SK-N-DZ (cell line): ENCODE results near the gene MRPL20.
A peak's percentile ranks its signal among the peaks of the same experiment; 100 is the strongest.

Experiments used
- DNase-seq: peaks from one replicate; pipeline ENCODE4 v3.0.0-alpha.2; 2015; ENCODE audit warnings: low spot score

The MRPL20 gene

DNA sequence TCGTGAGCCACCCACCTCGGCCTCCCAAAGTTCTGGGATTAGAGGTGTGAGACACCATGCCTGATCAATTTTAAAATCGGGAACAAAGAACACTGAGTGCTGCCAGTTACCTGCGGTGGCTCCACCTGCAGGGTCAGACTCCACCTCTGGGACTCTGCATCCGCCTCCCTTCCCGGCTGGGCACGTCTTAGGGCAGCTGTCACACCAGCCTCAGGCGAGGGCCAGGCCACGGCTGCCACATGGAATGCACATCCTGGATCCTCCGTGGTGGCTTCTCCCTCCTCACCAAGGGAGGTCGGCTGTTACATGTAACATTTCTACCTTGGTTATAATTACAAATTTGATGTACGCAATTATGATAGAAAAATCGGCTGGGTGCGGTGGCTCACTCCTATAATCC is 42.8 kb downstream of the MRPL20 start:
- DNase-seq, result no peak

DNA sequence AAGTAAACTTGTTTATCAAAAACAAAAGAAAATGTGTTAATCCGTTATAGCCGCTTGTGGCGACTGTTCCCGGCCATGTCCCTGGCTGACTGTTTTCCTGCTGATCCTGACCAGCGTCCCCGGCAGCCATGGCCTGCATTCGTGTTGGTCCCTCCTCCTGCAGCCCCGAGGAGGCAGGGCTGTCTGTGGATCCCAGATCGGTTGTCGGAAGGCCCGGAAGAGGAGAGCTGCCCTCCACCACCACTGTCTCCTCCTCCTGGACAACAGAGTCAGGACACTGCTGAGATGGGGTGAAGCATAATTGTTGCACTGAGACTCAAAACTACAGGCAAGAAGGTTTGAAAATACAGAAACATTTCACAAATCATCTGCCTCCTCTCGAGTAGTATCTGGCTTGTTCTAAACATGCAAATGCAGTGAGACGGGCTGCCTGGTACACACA is 45.1 kb downstream of the MRPL20 start:
- DNase-seq, result peak; percentile 61

DNA sequence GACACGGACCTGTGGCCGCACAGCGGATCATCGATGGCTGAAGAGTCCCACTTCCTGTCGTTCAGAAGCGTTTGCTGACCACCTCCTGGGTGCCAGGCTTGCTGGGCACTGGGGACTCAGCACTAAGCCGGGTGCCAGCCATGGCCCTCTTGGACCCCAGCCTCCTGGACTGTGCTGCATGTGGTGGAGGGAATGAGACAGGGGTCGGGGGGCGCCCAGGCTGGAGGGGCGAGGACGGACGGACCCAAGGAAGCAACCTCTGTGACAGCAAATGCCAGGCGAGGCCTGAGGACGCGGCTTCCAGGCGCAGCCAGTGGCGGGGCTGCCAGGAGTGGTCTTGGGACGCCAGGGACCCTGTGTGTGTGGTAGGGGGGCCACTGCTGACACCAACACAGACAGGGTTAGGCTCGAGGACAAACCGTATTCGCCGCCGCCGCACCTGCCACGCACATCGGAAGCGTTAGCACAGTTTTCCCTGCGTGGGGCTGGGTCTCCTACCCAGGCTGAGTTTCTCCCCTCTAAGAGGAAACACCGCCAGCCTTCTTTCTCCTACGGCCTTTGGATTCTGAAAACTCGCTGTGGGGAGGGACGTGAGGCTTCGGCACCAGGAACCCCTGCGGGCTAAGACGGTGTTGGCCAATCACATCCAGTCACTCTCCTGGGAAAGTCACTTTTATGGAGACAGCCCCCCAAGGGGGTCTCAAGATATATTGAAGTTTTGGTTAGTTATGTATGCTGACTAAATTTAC is 45.7 kb downstream of the MRPL20 start:
- DNase-seq, result no peak

DNA sequence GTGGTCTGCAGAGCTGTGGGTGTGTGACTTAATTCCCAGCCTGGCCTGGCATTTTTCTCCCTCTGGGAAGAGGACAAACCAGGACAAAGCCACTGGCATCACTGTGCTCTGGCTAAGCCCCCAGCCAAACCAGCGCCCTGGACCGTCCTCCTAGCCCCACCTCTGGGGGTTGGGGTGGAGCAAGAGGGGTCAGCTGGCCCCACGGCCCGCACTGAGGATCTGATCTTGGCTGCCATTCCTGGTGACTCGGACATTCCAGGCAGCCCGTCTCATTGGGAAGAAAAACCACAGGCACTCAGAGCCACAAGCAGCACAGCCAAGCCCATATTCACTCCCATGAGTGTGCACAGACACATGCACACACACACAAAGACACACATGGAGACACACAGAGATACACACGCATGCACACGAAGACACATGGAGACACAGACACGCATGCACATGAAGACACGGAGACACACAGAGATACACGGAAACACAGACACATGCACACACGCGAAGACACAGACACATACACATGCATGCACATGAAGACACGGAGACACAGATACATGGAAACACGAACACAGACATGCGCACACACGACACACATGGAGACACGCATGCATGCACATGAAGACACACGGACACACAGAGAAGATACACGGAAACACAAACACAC is 46.5 kb downstream of the MRPL20 start:
- DNase-seq, result no peak

DNA sequence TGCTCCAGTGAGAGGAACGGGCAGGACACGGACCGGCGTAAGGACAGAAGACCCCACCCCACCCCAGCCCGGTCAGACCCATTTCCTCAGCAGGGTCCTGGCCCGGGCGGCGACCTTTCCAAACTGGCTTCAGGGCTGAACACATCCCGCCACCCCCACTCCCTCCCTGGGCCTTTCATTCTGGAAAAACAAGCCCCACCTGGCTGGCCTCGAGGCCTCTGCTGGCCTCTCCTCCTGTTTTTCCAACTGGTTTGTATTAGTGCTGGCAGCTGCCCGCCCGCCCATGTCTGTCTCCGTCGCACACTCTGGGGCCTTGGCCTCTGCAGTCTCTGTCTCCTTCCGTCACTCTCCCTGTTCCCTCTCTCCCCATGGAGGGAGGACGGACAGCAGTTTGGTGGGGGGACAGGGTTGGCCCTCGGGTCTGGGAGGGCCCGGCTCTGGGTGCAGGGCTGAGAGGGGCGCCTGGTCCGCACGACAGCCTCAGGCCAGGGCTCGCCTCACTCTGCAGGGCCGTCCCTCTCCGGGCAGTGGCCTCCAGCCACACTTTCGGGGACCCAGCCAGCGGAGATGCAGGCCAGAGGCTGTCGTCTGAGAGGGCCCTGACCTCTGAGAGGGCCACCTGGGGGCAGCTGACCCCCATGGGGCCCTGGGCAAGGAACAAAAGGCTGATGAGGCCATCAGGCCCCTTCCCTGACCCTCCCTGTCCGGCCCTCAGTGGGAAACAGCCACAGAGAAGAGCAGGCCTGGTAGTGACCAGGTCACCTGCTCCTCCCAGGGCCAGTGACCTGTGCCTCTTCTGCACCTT is 47.2 kb downstream of the MRPL20 start:
- peak; percentile 62 for DNase-seq

DNA sequence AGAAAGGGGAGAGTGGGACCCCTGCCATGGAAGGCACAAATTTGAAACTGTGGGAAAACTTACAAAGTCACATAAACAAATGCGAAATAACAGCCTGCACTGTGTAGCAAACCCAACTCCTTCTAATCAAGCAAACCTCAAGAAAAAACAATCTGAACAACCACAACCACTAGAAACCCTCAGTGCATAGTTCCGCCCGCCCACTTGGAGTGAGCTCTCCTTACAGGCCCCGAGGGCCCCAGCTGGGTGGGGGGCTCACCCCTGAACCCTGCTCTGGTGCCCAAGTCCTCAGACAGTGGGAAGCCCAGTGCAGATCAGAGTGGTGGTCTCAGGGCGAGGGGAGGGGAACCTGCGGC is 47.8 kb downstream of the MRPL20 start:
- DNase-seq, result no peak

DNA sequence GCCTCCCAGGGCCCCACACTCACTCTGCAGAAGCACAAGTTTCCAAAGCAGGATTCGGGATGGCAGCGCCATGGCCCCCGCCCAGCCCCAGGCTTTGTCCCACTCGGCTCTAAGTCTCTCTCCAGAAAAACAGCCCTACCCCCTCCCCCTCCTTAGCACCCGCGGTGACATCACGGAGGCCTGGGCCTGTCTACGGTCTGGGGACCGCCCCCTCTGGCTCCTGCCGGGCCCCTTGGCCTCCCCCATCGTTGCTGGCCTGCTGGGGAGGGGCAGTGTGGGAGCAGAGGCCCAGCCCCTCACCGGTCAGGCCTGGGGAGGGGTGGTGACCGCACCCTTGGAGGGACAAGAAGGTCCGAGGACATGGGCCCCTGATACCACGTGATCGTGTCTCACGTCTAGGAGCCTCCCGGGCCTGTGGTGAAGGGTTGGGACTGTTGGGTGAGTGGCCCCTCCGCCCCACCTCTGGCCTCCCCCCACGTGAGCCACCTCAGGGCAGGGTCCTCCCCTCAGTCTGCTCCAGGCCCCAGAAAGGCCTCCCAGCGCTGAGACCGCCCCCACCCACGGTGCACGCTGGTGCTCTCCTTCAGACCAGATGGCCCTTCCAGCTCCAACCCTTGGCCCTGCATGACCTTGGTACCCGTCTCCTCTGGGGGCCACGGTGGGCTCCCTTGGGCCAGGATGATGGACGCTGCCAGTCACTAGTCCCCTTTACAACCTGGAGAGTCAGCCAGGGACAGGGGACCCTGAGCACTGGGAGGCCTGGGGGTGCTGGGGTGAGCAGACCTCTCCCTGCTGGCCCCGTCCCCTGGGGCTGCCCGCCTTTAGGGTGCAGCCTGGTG is 48.4 kb downstream of the MRPL20 start, which contains the start of gene MXRA8:
MXRA8 (minus strand) TSS at position 123 of the 839 bp plus-strand sequence; CDS start at position 72, 51 bp downstream.
- peak; percentile 89 for DNase-seq

DNA sequence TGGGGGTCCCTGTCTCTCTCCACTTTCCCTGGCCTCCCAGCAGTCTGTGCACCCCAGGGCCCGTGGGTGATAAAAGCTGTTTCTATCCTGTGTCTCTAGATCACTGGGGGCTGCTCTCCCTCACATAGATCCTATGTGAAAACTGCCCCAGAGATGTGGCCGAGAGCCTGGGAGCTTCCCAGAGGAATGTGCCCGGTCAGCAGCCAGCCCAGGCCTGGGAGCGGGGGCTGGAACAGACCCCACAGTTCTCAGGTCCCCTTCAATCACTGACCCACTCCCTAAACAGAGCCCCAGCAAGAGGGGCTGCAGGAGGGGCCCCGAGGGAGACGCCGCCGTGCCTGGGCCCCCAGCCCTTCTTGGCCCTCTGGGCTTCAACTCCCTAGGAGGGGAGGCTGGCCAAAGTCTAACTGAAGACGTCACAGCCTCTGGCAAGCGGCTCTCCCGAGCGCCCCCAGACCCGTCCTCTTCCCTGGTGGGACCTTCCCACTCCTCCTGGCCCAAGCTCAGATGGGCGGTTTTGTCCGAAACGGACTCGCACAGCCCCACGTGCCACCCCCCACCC is 49.1 kb downstream of the MRPL20 start:
- no peak for DNase-seq

DNA sequence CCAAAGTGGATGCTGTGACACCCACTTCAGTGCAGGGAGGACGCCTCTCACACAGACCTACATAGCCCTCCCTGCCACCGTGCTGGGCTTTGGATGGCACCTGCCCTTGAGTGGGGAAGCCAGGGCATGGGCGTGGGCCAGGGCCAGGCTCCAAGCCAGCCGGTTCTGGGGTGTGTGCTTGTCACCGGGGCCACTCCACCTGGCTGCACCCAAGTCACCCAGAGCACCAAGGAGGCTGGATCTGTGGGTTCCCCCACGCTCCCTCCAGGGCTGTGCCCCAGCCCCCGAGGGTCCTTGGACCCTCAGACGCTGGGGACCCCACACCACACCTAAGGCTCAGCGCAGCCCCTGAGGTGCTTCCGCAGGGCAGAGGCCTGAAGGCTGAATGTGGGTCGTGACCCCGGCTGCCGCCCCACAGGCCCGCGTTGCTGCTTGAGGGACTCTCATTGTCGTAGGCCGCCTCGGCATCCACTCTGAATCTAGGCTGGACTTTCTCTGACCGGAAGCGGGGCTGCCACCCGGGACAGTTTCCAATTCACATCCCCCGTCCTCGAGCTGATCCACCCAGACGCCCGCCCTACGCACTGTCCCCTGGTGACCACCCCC is 50.2 kb downstream of the MRPL20 start:
- DNase-seq, result no peak

DNA sequence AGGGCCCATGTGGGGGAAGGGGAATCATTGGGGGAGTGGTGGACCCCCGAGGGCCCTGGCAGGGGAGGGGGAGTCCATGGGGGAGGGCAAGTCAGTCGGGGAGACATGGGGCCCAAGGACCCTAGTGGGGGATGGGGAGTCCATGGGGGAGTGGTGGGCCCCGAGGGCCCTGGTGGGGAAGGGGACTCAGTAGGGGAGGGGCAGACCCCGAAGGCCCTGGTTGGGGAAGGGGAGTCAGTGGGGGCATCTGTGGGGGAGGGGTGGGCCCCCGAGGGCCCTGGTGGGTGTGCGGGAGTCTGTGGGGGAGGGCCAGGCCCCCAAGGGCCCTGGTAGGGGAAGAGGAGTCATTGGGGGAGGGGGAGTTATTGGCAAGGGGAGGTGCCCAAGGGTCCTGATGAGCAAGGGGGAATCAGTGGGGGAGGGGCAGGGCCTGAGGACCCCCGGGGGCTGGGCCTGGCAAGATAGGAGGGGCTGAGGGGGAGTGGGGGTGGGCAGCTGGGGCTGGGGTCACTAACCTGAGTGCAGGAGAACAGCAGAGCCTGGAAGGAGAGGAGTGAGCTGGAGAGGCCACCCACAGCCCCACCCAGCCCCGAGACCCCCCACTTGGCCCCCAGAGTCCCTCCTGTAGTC is 50.8 kb downstream of the MRPL20 start:
- no peak for DNase-seq

DNA sequence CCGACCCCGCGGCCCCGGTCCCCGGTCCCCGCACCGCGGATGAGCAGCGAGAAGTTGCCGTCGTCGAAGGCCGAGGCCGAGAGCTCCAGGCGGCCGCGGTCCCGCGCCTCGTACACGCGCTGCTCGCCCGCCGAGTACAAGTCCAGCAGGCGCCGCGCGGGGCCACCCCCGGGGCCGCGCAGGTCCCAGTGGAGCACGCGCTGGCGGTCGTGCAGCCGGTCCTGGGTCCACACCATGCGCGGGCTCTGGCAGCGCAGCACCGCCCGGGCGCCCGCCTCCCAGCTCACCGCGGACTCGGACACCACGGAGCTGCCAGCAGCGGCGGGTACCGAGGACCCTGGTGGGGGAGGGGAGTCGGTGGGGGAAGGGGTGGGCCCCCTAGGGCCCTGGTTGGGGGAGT is 51.7 kb downstream of the MRPL20 start:
- DNase-seq, result no peak

DNA sequence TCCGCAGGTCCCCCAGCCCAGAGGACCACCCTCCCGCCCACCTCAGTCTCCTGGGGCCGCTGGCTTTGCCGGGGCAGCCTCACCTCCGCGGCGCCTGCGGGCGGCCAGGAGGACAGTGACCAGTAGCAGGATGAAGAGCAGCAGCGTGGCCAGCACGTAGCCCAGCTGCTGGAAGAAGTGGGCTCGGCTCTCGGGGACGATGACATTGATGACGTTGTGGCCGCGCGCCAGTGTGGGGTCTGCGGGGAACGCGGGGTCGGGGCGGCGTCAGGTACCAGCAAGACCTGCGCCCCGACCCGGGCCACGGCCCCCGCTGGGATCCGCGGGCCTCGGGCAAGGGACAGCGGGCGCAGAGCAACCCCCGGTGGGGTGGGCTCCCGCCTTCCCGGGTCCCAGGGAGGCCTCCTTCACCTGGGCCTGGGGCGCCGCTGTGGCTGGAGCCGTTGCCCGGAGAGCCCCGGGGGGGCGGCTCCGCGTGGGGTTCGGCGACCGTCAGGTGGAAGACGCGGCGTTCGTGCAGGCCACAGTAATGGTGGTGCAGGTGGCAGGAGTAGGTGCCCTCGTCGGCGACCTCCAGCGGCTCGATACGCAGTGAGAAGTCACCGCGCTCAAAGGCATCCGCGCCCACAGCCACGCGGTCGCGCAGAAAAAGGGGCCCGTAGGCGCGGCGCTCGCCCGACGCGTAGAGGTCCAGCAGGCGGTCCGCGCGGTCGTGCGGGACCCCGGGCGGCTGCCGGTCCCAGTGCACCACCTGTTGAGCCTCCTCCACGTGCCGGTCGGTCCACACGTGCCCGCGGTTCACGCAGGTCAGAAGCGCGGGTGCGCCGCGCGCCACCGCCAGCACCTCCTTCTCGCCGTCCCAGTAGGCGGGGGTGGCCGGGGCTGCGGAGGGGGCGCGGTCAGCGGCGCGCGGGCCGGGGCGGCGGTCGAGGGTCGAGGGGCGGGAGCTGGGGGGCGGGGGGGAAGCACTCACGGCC is 52.5 kb downstream of the MRPL20 start:
- DNase-seq, result no peak

DNA sequence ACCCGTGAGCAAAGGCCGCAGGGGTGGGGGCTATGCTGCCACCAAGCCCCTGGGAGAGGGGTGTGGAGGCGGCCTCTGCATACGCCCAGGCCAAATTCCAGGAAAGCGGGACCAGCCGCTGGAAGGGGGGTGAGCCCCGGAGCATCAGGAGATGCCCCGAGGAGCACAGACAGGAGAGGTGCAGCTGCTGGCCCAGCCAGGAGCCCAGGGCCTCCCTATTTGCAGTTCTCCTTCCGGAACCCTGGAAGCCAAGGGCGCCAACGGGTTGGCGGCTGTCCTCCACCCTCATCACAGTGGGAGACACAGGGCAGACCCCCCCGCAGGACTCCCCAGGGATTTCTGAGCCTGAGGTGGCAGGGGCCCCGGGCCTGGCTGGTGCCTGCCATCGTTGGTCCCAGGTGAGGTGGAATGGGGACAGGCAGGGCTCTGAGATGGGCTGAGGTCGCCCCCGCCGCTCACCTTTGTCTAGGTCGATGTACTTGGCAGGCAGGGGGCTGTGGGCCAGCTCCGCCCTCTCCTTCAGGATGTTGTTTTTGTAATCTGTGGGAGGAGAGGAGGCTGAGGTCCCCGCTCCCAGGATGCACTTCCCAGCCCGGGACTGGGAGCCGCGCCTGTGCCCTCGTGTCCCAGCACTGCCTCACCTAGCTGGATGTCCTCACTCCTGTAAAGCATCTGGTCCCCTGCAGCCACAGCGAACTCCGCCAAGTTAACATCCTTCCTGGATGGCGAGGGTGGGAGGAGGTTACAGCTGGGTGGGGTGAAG is 53.5 kb downstream of the MRPL20 start:
- DNase-seq, result no peak

DNA sequence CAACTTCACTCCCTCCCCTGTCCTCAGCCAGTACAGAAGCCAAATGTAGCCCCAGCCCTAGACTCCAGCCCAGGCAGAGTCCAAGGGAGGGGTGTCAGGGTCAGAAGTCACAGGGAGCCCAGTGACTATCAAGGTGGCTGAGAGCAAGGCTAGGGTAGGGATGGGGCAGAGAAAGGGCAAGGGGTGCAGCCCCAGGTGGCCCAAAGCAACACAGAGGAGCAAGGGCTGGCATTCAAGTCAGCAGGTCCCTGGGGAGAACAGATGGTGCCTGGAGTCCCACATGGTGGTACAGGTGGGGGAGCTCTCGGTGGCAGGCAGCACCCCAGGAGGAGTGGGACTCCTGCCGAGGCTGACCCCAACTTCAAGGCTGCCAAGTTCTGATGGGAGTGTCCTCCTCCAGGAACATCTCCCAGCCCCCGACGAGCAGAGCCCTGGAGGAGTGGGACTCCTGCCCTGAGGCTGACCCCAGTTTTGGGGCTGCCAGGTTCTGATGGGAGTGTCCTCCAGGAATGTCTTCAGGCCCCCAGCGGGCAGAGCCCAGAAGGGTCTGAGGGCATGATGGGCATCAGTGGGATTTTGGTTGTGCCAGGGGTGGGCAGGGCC is 54.2 kb downstream of the MRPL20 start:
- no peak for DNase-seq
